HepG2 (cell line): Measurements from ENCODE around the gene MRPL43. TPM values are rescaled to one million over a fixed set of nuclear protein-coding genes. Genes with fewer than 3 reads are reported as not detected.

ENCODE experiments used
- ATAC-seq: fragments of 200-7000 bp; cut with Tn5 transposase; 3 replicates; pipeline ENCODE4 v1.9.1; 2020; ENCODE audit warnings: mild to moderate bottlenecking, moderate library complexity
- BruUV-seq: library from RNA; stranded (reverse); fragments of 400-500 nt; replicated peaks from 2 replicates; lab custom pipeline; 2021; lab: Mats Ljungman, UMichigan
- CTCF ChIA-PET: fragments of 300-600 bp; formaldehyde crosslinking; extraction: SDS; loops from one replicate; lab custom pipeline; 2021; ENCODE audit warnings: low total read pairs, inconsistent platforms, low intra/inter-chr PET ratio; lab: Yijun Ruan, JAX
- POLR2A ChIA-PET: fragments of 350-600 bp; sonication (Branson Sonifier 250); formaldehyde crosslinking; loops from one replicate; lab custom pipeline; 2020; ENCODE audit warnings: antibody characterized with exemption, inconsistent platforms; lab: Yijun Ruan, JAX
- DNase-seq: peaks from one replicate; pipeline ENCODE4 v3.0.0-alpha.2; 2015; ENCODE audit warnings: low spot score
- FAIRE-seq: peaks from 3 replicates; lab custom pipeline; 2011; peaks lifted over from hg19 to GRCh38; lab: Jason Lieb, UNC
- H2AFZ ChIP-seq: one replicate; pipeline ENCODE4 v1.6.1; 2011; ENCODE audit warnings: low read length, inconsistent platforms
- H3K27ac ChIP-seq: fragments of 300-600 bp; 3 replicates; pipeline ENCODE4 v1.8.0; 2011; ENCODE audit warnings: mixed run types, mild to moderate bottlenecking, mixed read lengths, low read length, inconsistent platforms; ENCODE audit not compliant: insufficient read depth; ENCODE audit errors: extremely low read length
- H3K27me3 ChIP-seq, 2 experiments: fragments of 200-600 bp in 1 of 2; 2 replicates in 1 of 2; 3 replicates in 1 of 2; pipeline versions ENCODE4 v1.6.0 to v1.8.0; 2011; ENCODE audit warnings: low read length in 2 of 2, mild to moderate bottlenecking in 2 of 2, moderate library complexity in 2 of 2, inconsistent platforms in 1 of 2; ENCODE audit not compliant: insufficient read depth in 2 of 2, control insufficient read depth in 1 of 2
- H3K36me3 ChIP-seq, 2 experiments: fragments of 200-600 bp in 1 of 2; replicated peaks in 1 of 2; 2 replicates in 1 of 2; 3 replicates in 1 of 2; pipeline versions ENCODE4 v1.5.1 to v1.8.0; 2011; ENCODE audit warnings: low read length in 2 of 2, inconsistent platforms in 1 of 2; ENCODE audit not compliant: insufficient read depth in 2 of 2, control insufficient read depth in 1 of 2
- H3K4me1 ChIP-seq: 2 replicates; pipeline ENCODE4 v1.5.1; 2012; ENCODE audit warnings: low read length, inconsistent platforms; ENCODE audit not compliant: insufficient read depth
- H3K4me2 ChIP-seq: 2 replicates; pipeline ENCODE4 v1.6.0; 2011; ENCODE audit warnings: low read depth, low read length, inconsistent platforms
- H3K4me3 ChIP-seq, 3 experiments: fragments of 200-600 bp in 1 of 3; sonication (generic), shearing (Covaris generic) in 1 of 3; replicated peaks in 1 of 3; 2 replicates each; pipeline ENCODE4 v1.5.1; 2011 to 2016; ENCODE audit warnings: low read length in 3 of 3, inconsistent platforms in 2 of 3, low read depth in 2 of 3, mild to moderate bottlenecking in 2 of 3, control low read depth in 1 of 3, mixed read lengths in 1 of 3; ENCODE audit not compliant: insufficient read depth in 1 of 3
- H3K79me2 ChIP-seq: one replicate; pipeline ENCODE4 v1.6.1; 2011; ENCODE audit warnings: low read length, inconsistent platforms; ENCODE audit not compliant: insufficient read depth
- H3K9ac ChIP-seq: 2 replicates; pipeline ENCODE4 v1.6.0; 2011; ENCODE audit warnings: mild to moderate bottlenecking, low read depth, low read length, inconsistent platforms; ENCODE audit not compliant: insufficient read depth
- H3K9me3 ChIP-seq: 2 replicates; pipeline ENCODE4 v1.5.1; 2012; ENCODE audit warnings: mild to moderate bottlenecking, low read length
- H4K20me1 ChIP-seq: 2 replicates; pipeline ENCODE4 v1.6.0; 2011; ENCODE audit warnings: inconsistent platforms, mild to moderate bottlenecking, low read length, moderate library complexity; ENCODE audit not compliant: insufficient read depth
- ATRX ChIP-seq: sonication (generic); formaldehyde crosslinking; IDR thresholded peaks from 2 replicates; pipeline ENCODE4 v1.4.0; 2020; ENCODE audit warnings: missing genetic modification reagents, borderline replicate concordance
- HNRNPLL ChIP-seq: fragments of 200-400 bp; formaldehyde crosslinking; IDR thresholded peaks from 2 replicates; pipeline ENCODE4 v1.6.1; 2017; ENCODE audit warnings: mild to moderate bottlenecking, low read depth, low read length; ENCODE audit not compliant: poor library complexity, severe bottlenecking
- MEF2D ChIP-seq: sonication (generic); formaldehyde crosslinking; IDR thresholded peaks from 2 replicates; pipeline ENCODE4 v1.5.1; 2020; ENCODE audit warnings: mild to moderate bottlenecking, missing genetic modification reagents
- MZF1 ChIP-seq: sonication (generic); formaldehyde crosslinking; IDR thresholded peaks from 2 replicates; pipeline ENCODE4 v1.8.1; 2023; ENCODE audit warnings: mild to moderate bottlenecking, missing genetic modification reagents, borderline replicate concordance
- NFIB ChIP-seq: sonication (generic); formaldehyde crosslinking; IDR thresholded peaks from 2 replicates; pipeline ENCODE4 v1.9.0; 2021; ENCODE audit warnings: missing genetic modification reagents, mild to moderate bottlenecking, borderline replicate concordance
- ZFP36L2 ChIP-seq: sonication (generic); formaldehyde crosslinking; IDR thresholded peaks from 2 replicates; pipeline ENCODE4 v1.4.0; 2020; ENCODE audit warnings: missing genetic modification reagents
- ZSCAN9 ChIP-seq: IDR thresholded peaks from 2 replicates; pipeline ENCODE4 v1.6.1; 2016; ENCODE audit warnings: borderline replicate concordance
- WGBS: methylation state at CpG from one replicate; pipeline ENCODE4 v1.1.6; 2017; ENCODE audit warnings: low lambda C conversion rate; 5-methylcytosine and 5-hydroxymethylcytosine counted together
- in situ Hi-C: cut with HindIII; loops from 2 replicates; pipeline ENCODE4 v1.10.0; 2017; ENCODE audit warnings: low pct_unique_long_range_greater_than_20kb; ENCODE audit not compliant: extremely low pct_ligation_motif_present
- intact Hi-C: fragments of 100-400 bp; cut with micrococcal nuclease; formaldehyde crosslinking; loops from one replicate; pipeline ENCODE4 v1.10.0; 2022; ENCODE audit not compliant: unreplicated experiment
- polyA plus RNA-seq, 8 experiments: library from polyadenylated mRNA; depleted of rRNA in 3 of 8; stranded (reverse) in 7 of 8; unstranded in 1 of 8; fragments of >200 nt; fragmentation: Illumina TruSeq in 4 of 8; extraction: Trizol in 4 of 8; gene quantifications; 2 replicates each; pipeline versions ENCODE4 v1.2.1 to v1.2.3, GENCODE V29; 2011 to 2016; ENCODE audit warnings: low read depth in 4 of 8, missing spikeins in 1 of 8, mixed read lengths in 1 of 8; ENCODE audit not compliant: insufficient read depth in 1 of 8
- total RNA-seq, 5 experiments: library from RNA; depleted of rRNA; stranded (reverse); fragments of >200 nt; fragmentation: Illumina TruSeq; extraction: Trizol; gene quantifications; 2 replicates each; pipeline ENCODE4 v1.2.3, GENCODE V29; 2016; ENCODE audit warnings: low read depth in 1 of 5
- TF ChIP-seq, protein P1 (sequence below): sonication (generic); formaldehyde crosslinking; IDR thresholded peaks from 2 replicates; pipeline ENCODE4 v1.9.0; 2021; ENCODE audit warnings: missing genetic modification reagents, borderline replicate concordance
- TF ChIP-seq, protein P2 (sequence below), 2 experiments: sonication (generic) in 1 of 2; formaldehyde crosslinking in 1 of 2; IDR thresholded peaks; 2 replicates each; pipeline versions ENCODE4 v1.6.1 to v1.9.0; 2014 to 2022; ENCODE audit warnings: antibody characterized with exemption in 1 of 2, borderline replicate concordance in 1 of 2, inconsistent platforms in 1 of 2, low read depth in 1 of 2, missing genetic modification reagents in 1 of 2

MRPL43 gene
- total and polyA plus RNA-seq, 2 of the 13 experiments (the other 11 are each of a cell fraction or from before 2014, with no cell fraction given), result 71.0 to 73.7 TPM

GRCh38 chr10:101021692-101022251 is 34.5 kb upstream of the MRPL43 start:
- Histone ChIP-seq H3K4me3 (no peak overlapping the region), H3K36me3 (no peaks in the 10 kb centered on the region), H3K9ac (no peak overlapping the region), H3K9me3 (no peaks in the 10 kb centered on the region), H3K27me3 (peaks cover 1 to 13% of the 10 kb centered on the region in 2 experiments; a peak in 2 of 5 replicates), H2AFZ (no peak overlapping the region), H3K4me2 (no peak overlapping the region), H3K27ac (no peak overlapping the region), H4K20me1 (no peaks in the 10 kb centered on the region), H3K4me1 (peaks cover 18% of the 10 kb centered on the region), H3K79me2 (no peaks in the 10 kb centered on the region)
- intact Hi-C loops, result no loop called here
- DNase-seq, result no peak
- no TSS peak for BruUV-seq
- WGBS, result 36% methylated on average over 6 of the region's 11 CpGs
- CTCF ChIA-PET, result no interaction called here
- no peak for FAIRE-seq
- in situ Hi-C loops, result no loop called here
- ATAC-seq, result no peak
- POLR2A ChIA-PET, result no interaction called here
- TF ChIP-seq, protein P1, sequence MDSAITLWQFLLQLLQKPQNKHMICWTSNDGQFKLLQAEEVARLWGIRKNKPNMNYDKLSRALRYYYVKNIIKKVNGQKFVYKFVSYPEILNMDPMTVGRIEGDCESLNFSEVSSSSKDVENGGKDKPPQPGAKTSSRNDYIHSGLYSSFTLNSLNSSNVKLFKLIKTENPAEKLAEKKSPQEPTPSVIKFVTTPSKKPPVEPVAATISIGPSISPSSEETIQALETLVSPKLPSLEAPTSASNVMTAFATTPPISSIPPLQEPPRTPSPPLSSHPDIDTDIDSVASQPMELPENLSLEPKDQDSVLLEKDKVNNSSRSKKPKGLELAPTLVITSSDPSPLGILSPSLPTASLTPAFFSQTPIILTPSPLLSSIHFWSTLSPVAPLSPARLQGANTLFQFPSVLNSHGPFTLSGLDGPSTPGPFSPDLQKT, result no peak
- TF ChIP-seq, protein P2, sequence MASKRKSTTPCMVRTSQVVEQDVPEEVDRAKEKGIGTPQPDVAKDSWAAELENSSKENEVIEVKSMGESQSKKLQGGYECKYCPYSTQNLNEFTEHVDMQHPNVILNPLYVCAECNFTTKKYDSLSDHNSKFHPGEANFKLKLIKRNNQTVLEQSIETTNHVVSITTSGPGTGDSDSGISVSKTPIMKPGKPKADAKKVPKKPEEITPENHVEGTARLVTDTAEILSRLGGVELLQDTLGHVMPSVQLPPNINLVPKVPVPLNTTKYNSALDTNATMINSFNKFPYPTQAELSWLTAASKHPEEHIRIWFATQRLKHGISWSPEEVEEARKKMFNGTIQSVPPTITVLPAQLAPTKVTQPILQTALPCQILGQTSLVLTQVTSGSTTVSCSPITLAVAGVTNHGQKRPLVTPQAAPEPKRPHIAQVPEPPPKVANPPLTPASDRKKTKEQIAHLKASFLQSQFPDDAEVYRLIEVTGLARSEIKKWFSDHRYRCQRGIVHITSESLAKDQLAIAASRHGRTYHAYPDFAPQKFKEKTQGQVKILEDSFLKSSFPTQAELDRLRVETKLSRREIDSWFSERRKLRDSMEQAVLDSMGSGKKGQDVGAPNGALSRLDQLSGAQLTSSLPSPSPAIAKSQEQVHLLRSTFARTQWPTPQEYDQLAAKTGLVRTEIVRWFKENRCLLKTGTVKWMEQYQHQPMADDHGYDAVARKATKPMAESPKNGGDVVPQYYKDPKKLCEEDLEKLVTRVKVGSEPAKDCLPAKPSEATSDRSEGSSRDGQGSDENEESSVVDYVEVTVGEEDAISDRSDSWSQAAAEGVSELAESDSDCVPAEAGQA (IDR thresholded peaks at IDR 0.05; ENCODE audit: low read depth), result no peak
- TF ChIP-seq, protein P2 (CRISPR knock-in tag; IDR thresholded peaks at IDR 0.05; ENCODE audit: borderline replicate concordance), result no peak
- TF ChIP-seq ZFP36L2 (CRISPR knock-in tag), result no peak
- no peak for TF ChIP-seq NFIB (CRISPR knock-in tag)
- no peak for TF ChIP-seq MZF1 (CRISPR knock-in tag)
- no peak for TF ChIP-seq ATRX (CRISPR knock-in tag)
- TF ChIP-seq HNRNPLL, result no peak
- TF ChIP-seq ZSCAN9 (CRISPR knock-in tag), result no peak
- no peak for TF ChIP-seq MEF2D (CRISPR knock-in tag)
